ENCODE results near the gene LSM4. TPM values are rescaled to one million over a fixed set of nuclear protein-coding genes. Genes with fewer than 3 reads are reported as not detected.
A peak's percentile ranks its signal among the peaks of the same experiment; 100 is the strongest.

LSM4 gene
- polyA plus RNA-seq, 1 experiment, result 94.7 TPM

- Histone ChIP-seq H3K27me3 (ENCODE audit: control insufficient read depth, insufficient read depth, low read length) (no peaks in the 10 kb centered on the region), H3K4me3 (ENCODE audit: low read depth, low read length) (peak overlapping the region; percentile 87), H3K36me3 (ENCODE audit: control insufficient read depth, insufficient read depth, low read length) (peaks cover 17% of the 10 kb centered on the region)
- CTCF ChIA-PET, result interaction anchor here (0.7 to 11.5 kb wide), 31 partner anchors 9 to 217 kb away, joined by 3 to 252 read pairs (median 5); partner anchors contain the start of genes LSM4 and PGPEP1
- DNase-seq (ENCODE audit: low read depth), result no peak
- TF ChIP-seq CTCF (IDR thresholded peaks at IDR 0.05; ENCODE audit: insufficient read depth, low read depth, low read length), result peak; percentile 42
- POLR2A ChIA-PET, result interaction anchor here (1.0 to 2.4 kb wide), 3 partner anchors 14 to 50 kb away, joined by 3 to 11 read pairs (median 9); partner anchors contain the start of gene LSM4
Measured at GRCh38 chr19:18278521-18279265, 44.2 kb downstream of the LSM4 start.

- CTCF ChIA-PET, result interaction anchor here (0.6 to 11.5 kb wide), 5 partner anchors 27 to 532 kb away, joined by 3 to 252 read pairs (median 9); partner anchors contain the start of gene LSM4
- peak; percentile 64 for DNase-seq (ENCODE audit: low read depth)
- POLR2A ChIA-PET, result interaction anchor here (0.6 to 1.6 kb wide), 2 partner anchors 54 to 340 kb away, joined by 3 to 4 read pairs; no protein-coding TSS in a partner anchor
- no peak overlapping the region for H3K4me3 ChIP-seq (ENCODE audit: low read depth, low read length)
- peaks cover 17% of the 10 kb centered on the region for H3K36me3 ChIP-seq (ENCODE audit: control insufficient read depth, insufficient read depth, low read length)
- no peak for TF ChIP-seq CTCF (IDR thresholded peaks at IDR 0.05; ENCODE audit: insufficient read depth, low read depth, low read length)
- no peaks in the 10 kb centered on the region for H3K27me3 ChIP-seq (ENCODE audit: control insufficient read depth, insufficient read depth, low read length)
Measured at GRCh38 chr19:18274781-18275356, 48.0 kb downstream of the LSM4 start.

GRCh38 chr19:18274219-18274780 is 48.6 kb downstream of the LSM4 start, which contains the start of gene IQCN:
IQCN (minus strand) TSS chr19:18274452; CDS start chr19:18269478, 4,974 bp downstream.
- no peaks in the 10 kb centered on the region for H3K27me3 ChIP-seq (ENCODE audit: control insufficient read depth, insufficient read depth, low read length)
- H3K4me3 ChIP-seq (ENCODE audit: low read depth, low read length), result no peak within 1 kb of the TSS
- CTCF ChIA-PET, result interaction anchor here (0.6 to 11.5 kb wide), 8 partner anchors 22 to 532 kb away, joined by 3 to 252 read pairs (median 4); partner anchors contain the start of gene LSM4
- H3K36me3 ChIP-seq (ENCODE audit: control insufficient read depth, insufficient read depth, low read length), result peaks cover 17% of the 10 kb centered on the region
- no peak for TF ChIP-seq CTCF (IDR thresholded peaks at IDR 0.05; ENCODE audit: insufficient read depth, low read depth, low read length)
- DNase-seq (ENCODE audit: low read depth), result no peak
- POLR2A ChIA-PET, result interaction anchor here (0.6 to 1.6 kb wide), 2 partner anchors 54 to 339 kb away, joined by 3 to 4 read pairs; no protein-coding TSS in a partner anchor

- Histone ChIP-seq H3K36me3 (ENCODE audit: control insufficient read depth, insufficient read depth, low read length) (peaks cover 15% of the 10 kb centered on the region), H3K27me3 (ENCODE audit: control insufficient read depth, insufficient read depth, low read length) (no peaks in the 10 kb centered on the region), H3K4me3 (ENCODE audit: low read depth, low read length) (no peak overlapping the region)
- TF ChIP-seq CTCF (IDR thresholded peaks at IDR 0.05; ENCODE audit: insufficient read depth, low read depth, low read length), result no peak
- POLR2A ChIA-PET, result no interaction called here
- CTCF ChIA-PET, result interaction anchor here (0.6 to 11.5 kb wide), 8 partner anchors 21 to 86 kb away, joined by 3 to 252 read pairs (median 4); no protein-coding TSS in a partner anchor
- DNase-seq (ENCODE audit: low read depth), result no peak
Measured at GRCh38 chr19:18273561-18274218, 49.2 kb downstream of the LSM4 start.

Measured in BJ (cell line).